CD4-positive, alpha-beta memory T cell (primary cell): ENCODE data around the gene ZNF280D. TPM values are rescaled to one million over a fixed set of nuclear protein-coding genes. Genes with fewer than 3 reads are reported as not detected.
A peak's percentile ranks its signal among the peaks of the same experiment; 100 is the strongest.

Experiments used
- CTCF ChIA-PET: fragments of 350-600 bp; sonication (Branson Sonifier 250); formaldehyde crosslinking; loops from one replicate; lab custom pipeline; 2021; ENCODE audit warnings: inconsistent platforms; ENCODE audit not compliant: partially characterized antibody; lab: Charles Lee
- POLR2A ChIA-PET: fragments of 350-600 bp; sonication (Branson Sonifier 250); formaldehyde crosslinking; loops from one replicate; lab custom pipeline; 2021; ENCODE audit not compliant: partially characterized antibody; lab: Charles Lee
- DNase-seq, 5 donors: peaks; one replicate each; pipeline versions ENCODE4 v3.0.0 to v3.0.0-alpha.2; 2020 to 2022; ENCODE audit warnings: mixed read lengths in 1 of 5
- H3K27ac ChIP-seq: one replicate; pipeline ENCODE4 v1.7.0; 2013; ENCODE audit warnings: low read depth, low read length
- H3K27me3 ChIP-seq: 2 replicates; pipeline ENCODE4 v1.7.0; 2013; ENCODE audit warnings: mild to moderate bottlenecking, low read length, moderate library complexity; ENCODE audit not compliant: insufficient read depth
- H3K36me3 ChIP-seq: 2 replicates; pipeline ENCODE4 v1.7.0; 2013; ENCODE audit warnings: mild to moderate bottlenecking, low read length, moderate library complexity; ENCODE audit not compliant: insufficient read depth
- H3K4me1 ChIP-seq: 2 replicates; pipeline ENCODE4 v1.7.0; 2013; ENCODE audit warnings: mild to moderate bottlenecking, low read length, moderate library complexity; ENCODE audit not compliant: insufficient read depth
- H3K4me3 ChIP-seq, 2 donors: one replicate each; pipeline ENCODE4 v1.7.0; 2013; ENCODE audit warnings: low read length in 2 of 2, mild to moderate bottlenecking in 1 of 2
- H3K9me3 ChIP-seq, 2 donors: one replicate each; pipeline ENCODE4 v1.7.0; 2013; ENCODE audit warnings: low read length in 2 of 2, control low read depth in 1 of 2; ENCODE audit not compliant: control insufficient read depth in 1 of 2
- H3K27ac Mint-ChIP-seq, 7 donors: one replicate each; pipeline ENCODE4 v1.8.0; 2020 to 2021; ENCODE audit warnings: mixed read lengths in 7 of 7, mild to moderate bottlenecking in 6 of 7, inconsistent platforms in 3 of 7, moderate library complexity in 3 of 7
- H3K27me3 Mint-ChIP-seq, 2 donors: one replicate each; pipeline ENCODE4 v1.8.0; 2020 to 2021; ENCODE audit warnings: mixed read lengths in 2 of 2
- H3K36me3 Mint-ChIP-seq, 2 donors: one replicate each; pipeline ENCODE4 v1.8.0; 2020 to 2021; ENCODE audit warnings: mixed read lengths in 2 of 2, inconsistent platforms in 1 of 2, mild to moderate bottlenecking in 1 of 2
- H3K4me1 Mint-ChIP-seq, 4 donors: one replicate each; pipeline ENCODE4 v1.8.0; 2020 to 2021; ENCODE audit warnings: mixed read lengths in 4 of 4, mild to moderate bottlenecking in 1 of 4
- H3K4me3 Mint-ChIP-seq, 8 donors: one replicate each; pipeline ENCODE4 v1.8.0; 2020 to 2021; ENCODE audit warnings: mixed read lengths in 8 of 8, mild to moderate bottlenecking in 7 of 8, moderate library complexity in 6 of 8, inconsistent platforms in 3 of 8
- H3K9me3 Mint-ChIP-seq, 8 donors: one replicate each; pipeline ENCODE4 v1.8.0; 2020 to 2021; ENCODE audit warnings: mixed read lengths in 8 of 8, mild to moderate bottlenecking in 5 of 8, inconsistent platforms in 3 of 8, moderate library complexity in 1 of 8
- intact Hi-C: fragments of 100-400 bp; cut with micrococcal nuclease; formaldehyde crosslinking; loops from one replicate; pipeline ENCODE4 v1.15.1; 2023
- polyA plus RNA-seq, 2 donors: library from polyadenylated mRNA; unstranded; fragments of 300-500 nt; fragmentation: Illumina TruSeq; gene quantifications; one replicate each; pipeline ENCODE4 v1.2.3, GENCODE V29; 2021
- total RNA-seq, 2 experiments: library from RNA; stranded (reverse); gene quantifications; one replicate each; pipeline ENCODE4 v1.2.3, GENCODE V29; 2021

ZNF280D gene
- total and polyA plus RNA-seq, 4 experiments from 2014 or later: 4.1 to 50.1 (median 26.2) TPM

GRCh38 chr15:56640549-56640948, 92.8 kb downstream of the ZNF280D start:
- ChIA-PET POLR2A (interaction anchor here (0.5 kb wide), 1 partner anchor 383 kb away, joined by 3 read pairs; no protein-coding TSS in a partner anchor), CTCF (no interaction called here)
- Mint-ChIP-seq H3K27ac (no peak overlapping the region), H3K36me3 (peaks cover 15 to 16% of the 10 kb centered on the region in 2 donors), H3K4me3 (no peak overlapping the region), H3K27me3 (no peaks in the 10 kb centered on the region), H3K4me1 (peaks cover 0 to 4% (median 0%) of the 10 kb centered on the region in 4 donors), H3K9me3 (no peaks in the 10 kb centered on the region)
- no peak overlapping the region for H3K27ac ChIP-seq
- no peaks in the 10 kb centered on the region for H3K36me3 ChIP-seq
- H3K9me3 ChIP-seq: no peaks in the 10 kb centered on the region
- no peak for DNase-seq
- no peaks in the 10 kb centered on the region for H3K4me1 ChIP-seq
- H3K27me3 ChIP-seq: no peaks in the 10 kb centered on the region
- intact Hi-C loops: no loop called here
- no peak overlapping the region for H3K4me3 ChIP-seq

GRCh38 chr15:56640127-56640526, 93.2 kb downstream of the ZNF280D start:
- no peaks in the 10 kb centered on the region for H3K9me3 Mint-ChIP-seq
- intact Hi-C loops: no loop called here
- no peak overlapping the region for H3K4me3 Mint-ChIP-seq
- ChIA-PET CTCF (no interaction called here), POLR2A (no interaction called here)
- H3K4me1 Mint-ChIP-seq: peaks cover 0 to 4% (median 0%) of the 10 kb centered on the region in 4 donors
- H3K27me3 Mint-ChIP-seq: no peaks in the 10 kb centered on the region
- Histone ChIP-seq H3K4me1 (no peaks in the 10 kb centered on the region), H3K27me3 (no peaks in the 10 kb centered on the region), H3K27ac (no peak overlapping the region), H3K9me3 (no peaks in the 10 kb centered on the region), H3K36me3 (no peaks in the 10 kb centered on the region), H3K4me3 (no peak overlapping the region)
- DNase-seq: no peak
- H3K36me3 Mint-ChIP-seq: peaks cover 13 to 15% of the 10 kb centered on the region in 2 donors
- no peak overlapping the region for H3K27ac Mint-ChIP-seq

- ChIA-PET CTCF (no interaction called here), POLR2A (no interaction called here)
- intact Hi-C loops: no loop called here
- no peak for DNase-seq
- Histone ChIP-seq H3K36me3 (peaks cover 2% of the 10 kb centered on the region), H3K4me1 (no peaks in the 10 kb centered on the region), H3K9me3 (no peaks in the 10 kb centered on the region), H3K27me3 (no peaks in the 10 kb centered on the region), H3K4me3 (no peak overlapping the region), H3K27ac (no peak overlapping the region)
- H3K36me3 Mint-ChIP-seq: peaks cover 13 to 15% of the 10 kb centered on the region in 2 donors
- no peaks in the 10 kb centered on the region for H3K9me3 Mint-ChIP-seq
- H3K27ac Mint-ChIP-seq: no peak overlapping the region
- H3K4me1 Mint-ChIP-seq: peaks cover 0 to 4% (median 0%) of the 10 kb centered on the region in 4 donors
- H3K27me3 Mint-ChIP-seq: no peaks in the 10 kb centered on the region
- H3K4me3 Mint-ChIP-seq: no peak overlapping the region
Measured at GRCh38 chr15:56639631-56640030, 93.7 kb downstream of the ZNF280D start.

- POLR2A ChIA-PET: no interaction called here
- Mint-ChIP-seq H3K9me3 (no peaks in the 10 kb centered on the region), H3K4me3 (no peak overlapping the region)
Measured at GRCh38 chr15:56631765-56632164, 101.5 kb downstream of the ZNF280D start.

GRCh38 chr15:56628893-56629532, 104.3 kb downstream of the ZNF280D start:
- no peaks in the 10 kb centered on the region for H3K9me3 ChIP-seq
- H3K27me3 Mint-ChIP-seq: no peaks in the 10 kb centered on the region
- POLR2A ChIA-PET: no interaction called here
- H3K4me1 ChIP-seq: no peaks in the 10 kb centered on the region
- DNase-seq: no peak
- H3K27ac Mint-ChIP-seq: no peak overlapping the region
- peaks cover 4% of the 10 kb centered on the region for H3K36me3 ChIP-seq
- H3K27me3 ChIP-seq: no peaks in the 10 kb centered on the region
- CTCF ChIA-PET: no interaction called here
- no peak overlapping the region for H3K4me3 Mint-ChIP-seq
- no peak overlapping the region for H3K4me3 ChIP-seq
- H3K4me1 Mint-ChIP-seq: peaks cover 0 to 2% (median 0%) of the 10 kb centered on the region in 4 donors
- H3K36me3 Mint-ChIP-seq: peaks cover 11 to 16% of the 10 kb centered on the region in 2 donors
- intact Hi-C loops: no loop called here
- H3K9me3 Mint-ChIP-seq: no peaks in the 10 kb centered on the region
- H3K27ac ChIP-seq: no peak overlapping the region

More at GRCh38 chr15:56631765-56632164, 101.5 kb downstream of the ZNF280D start:
- H3K27me3 ChIP-seq: no peaks in the 10 kb centered on the region
- no peaks in the 10 kb centered on the region for H3K4me1 ChIP-seq
- peaks cover 9% of the 10 kb centered on the region for H3K36me3 ChIP-seq
- H3K9me3 ChIP-seq: no peaks in the 10 kb centered on the region
- H3K36me3 Mint-ChIP-seq: peaks cover 11 to 18% of the 10 kb centered on the region in 2 donors
- H3K4me3 ChIP-seq: no peak overlapping the region
- intact Hi-C loops: no loop called here
- no peak overlapping the region for H3K27ac ChIP-seq
- DNase-seq: no peak
- CTCF ChIA-PET: no interaction called here
- peaks cover 0 to 2% (median 0%) of the 10 kb centered on the region in 4 donors for H3K4me1 Mint-ChIP-seq
- H3K27me3 Mint-ChIP-seq: no peaks in the 10 kb centered on the region
- H3K27ac Mint-ChIP-seq: peak overlapping the region in 3 of 7 donors; percentile 29 to 52 (median 29)

- ChIA-PET CTCF (no interaction called here), POLR2A (no interaction called here)
- Mint-ChIP-seq H3K4me1 (no peaks in the 10 kb centered on the region), H3K4me3 (no peak overlapping the region), H3K9me3 (peaks cover 0 to 16% (median 9%) of the 10 kb centered on the region in 8 donors), H3K27ac (no peak overlapping the region), H3K36me3 (peaks cover 0 to 2% of the 10 kb centered on the region in 2 donors), H3K27me3 (no peaks in the 10 kb centered on the region)
- intact Hi-C loops: no loop called here
- DNase-seq: no peak
- no peaks in the 10 kb centered on the region for H3K9me3 ChIP-seq
- H3K4me1 ChIP-seq: no peaks in the 10 kb centered on the region
- no peaks in the 10 kb centered on the region for H3K27me3 ChIP-seq
- H3K36me3 ChIP-seq: no peaks in the 10 kb centered on the region
- no peak overlapping the region for H3K4me3 ChIP-seq
- no peak overlapping the region for H3K27ac ChIP-seq
Measured at GRCh38 chr15:56619887-56620286, 113.4 kb downstream of the ZNF280D start.

- Mint-ChIP-seq H3K4me1 (peaks cover 0 to 1% (median 0%) of the 10 kb centered on the region in 4 donors), H3K4me3 (no peak overlapping the region), H3K27me3 (peaks cover 2 to 8% of the 10 kb centered on the region in 2 donors), H3K9me3 (peaks cover 0 to 16% (median 9%) of the 10 kb centered on the region in 8 donors), H3K36me3 (peaks cover 0 to 3% of the 10 kb centered on the region in 2 donors), H3K27ac (no peak overlapping the region)
- H3K4me1 ChIP-seq: no peaks in the 10 kb centered on the region
- ChIA-PET POLR2A (no interaction called here), CTCF (no interaction called here)
- H3K27ac ChIP-seq: no peak overlapping the region
- H3K36me3 ChIP-seq: no peaks in the 10 kb centered on the region
- no peak overlapping the region for H3K4me3 ChIP-seq
- no peaks in the 10 kb centered on the region for H3K27me3 ChIP-seq
- no peak for DNase-seq
- intact Hi-C loops: no loop called here
- no peaks in the 10 kb centered on the region for H3K9me3 ChIP-seq
Measured at GRCh38 chr15:56617628-56618027, 115.7 kb downstream of the ZNF280D start.
